Fibroblast of skin of back (primary cell): ENCODE results near the gene ARL17B. TPM values are rescaled to one million over a fixed set of nuclear protein-coding genes. Genes with fewer than 3 reads are reported as not detected.
"Not testable (repeated sequence)": the region's sequence is repeated elsewhere in the genome, so short reads cannot be mapped to it uniquely, and the experiment has no call there.

Experiments used
- DNase-seq: peaks from one replicate; pipeline ENCODE4 v3.0.0-alpha.2; 2013
- polyA plus RNA-seq, 2 experiments: library from polyadenylated mRNA; unstranded; fragments of 120-200 nt; gene quantifications; one replicate each; pipeline ENCODE4 v1.2.1, GENCODE V29; 2013; ENCODE audit not compliant: insufficient read length in 2 of 2

Gene ARL17B
- 3.6 TPM for polyA plus RNA-seq (2013, experiment 1 of 2; ENCODE audit: insufficient read length)
- polyA plus RNA-seq (2013, experiment 2 of 2; ENCODE audit: insufficient read length) = 4.1 TPM

DNA sequence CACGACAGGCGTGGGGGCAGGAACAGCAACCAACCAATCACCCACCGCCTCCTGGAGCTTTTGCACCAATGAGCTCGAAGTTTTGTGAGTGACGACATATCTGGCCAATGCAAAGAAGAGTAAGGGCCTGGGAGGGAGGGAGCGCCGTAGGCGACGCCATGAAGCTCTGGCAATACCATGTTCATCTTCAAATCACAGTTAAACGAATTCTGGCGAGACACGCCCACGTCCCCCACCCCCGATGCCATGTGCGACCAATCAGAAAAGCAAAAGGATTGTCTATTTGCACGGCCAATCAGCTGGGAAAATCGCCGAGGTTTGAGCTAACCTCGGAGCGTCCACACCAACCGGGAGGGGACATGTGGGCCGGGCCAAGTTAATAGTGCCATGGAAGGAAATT is at the start of gene ARL17B:
Gene ARL17B (minus strand): TSS at position 12 of the 400 bp plus-strand sequence. CDS start 3,369 bp downstream, outside the sequence.
- not testable (repeated sequence) for DNase-seq

DNA sequence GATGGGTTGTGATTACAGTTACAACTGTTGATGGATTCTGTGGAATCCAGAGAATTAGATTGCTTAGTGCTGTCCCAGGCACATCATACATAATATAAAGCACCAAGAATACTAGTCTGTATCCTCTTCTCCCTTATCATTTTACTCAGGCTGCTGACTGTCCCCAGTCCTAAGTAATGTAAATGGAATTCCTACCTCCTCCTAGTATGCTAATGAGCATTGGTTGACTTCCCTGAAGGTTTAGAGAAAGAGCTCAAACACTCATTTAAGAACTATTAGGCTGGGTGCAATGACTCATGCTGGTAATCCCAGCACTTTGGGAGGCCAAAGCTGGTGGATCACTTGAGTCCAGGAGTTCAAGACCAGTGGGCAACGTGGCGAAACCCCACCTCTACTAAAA is 48.3 kb upstream of the ARL17B start:
- DNase-seq = not testable (repeated sequence)

DNA sequence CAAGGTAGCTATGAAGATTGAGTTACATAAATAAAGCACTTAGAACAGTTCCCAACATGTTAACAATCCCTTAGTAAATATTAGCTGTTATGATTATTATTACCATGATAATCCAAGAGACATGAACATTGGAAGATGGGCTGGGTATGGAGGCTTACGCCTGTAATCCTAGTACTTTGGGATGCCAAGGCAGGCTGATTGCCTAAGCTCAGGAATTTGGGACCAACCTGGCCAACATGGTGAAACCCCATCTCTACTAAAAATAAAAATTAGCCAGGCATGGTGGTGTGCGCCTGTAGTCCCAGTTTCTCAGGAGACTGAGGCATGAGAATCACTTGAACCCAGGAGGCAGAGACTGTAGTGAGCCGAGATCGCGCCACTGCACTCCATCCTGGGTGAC is 45.6 kb upstream of the ARL17B start:
- DNase-seq = not testable (repeated sequence)

DNA sequence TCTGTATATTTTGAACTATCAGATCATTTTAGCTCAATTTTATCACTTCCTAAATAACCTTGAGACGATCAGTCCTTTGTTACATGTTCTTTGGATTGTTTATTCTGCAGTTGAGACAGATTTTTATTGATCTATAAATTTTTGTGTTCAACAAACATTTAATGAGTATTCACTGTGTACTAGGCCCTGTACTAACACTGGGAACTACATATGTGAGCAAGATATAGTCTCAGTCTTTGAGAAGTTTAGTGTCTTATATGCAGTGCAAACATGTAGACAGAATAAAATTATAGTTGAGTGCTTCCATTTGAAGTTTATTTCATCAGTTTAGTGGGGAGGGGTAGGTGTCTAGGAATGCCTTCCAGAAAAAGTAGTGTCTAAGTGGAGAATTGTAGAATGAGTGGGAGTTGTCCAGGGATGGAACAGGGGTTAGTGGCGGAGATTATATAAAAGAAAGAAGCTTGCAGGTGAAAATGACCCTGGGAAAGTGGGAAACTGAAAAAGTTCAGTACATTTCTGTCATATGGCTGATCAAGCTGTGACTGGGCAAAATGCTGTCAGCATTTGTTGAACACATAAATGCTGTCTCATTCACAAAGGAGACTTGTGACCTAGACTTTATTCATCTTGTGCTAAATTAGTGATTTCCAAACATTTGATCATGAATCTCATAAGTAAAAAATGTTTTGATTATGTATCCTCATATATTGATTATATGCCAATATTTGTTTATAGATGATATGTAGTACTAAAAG is 39.6 kb upstream of the ARL17B start:
- DNase-seq = not testable (repeated sequence)

DNA sequence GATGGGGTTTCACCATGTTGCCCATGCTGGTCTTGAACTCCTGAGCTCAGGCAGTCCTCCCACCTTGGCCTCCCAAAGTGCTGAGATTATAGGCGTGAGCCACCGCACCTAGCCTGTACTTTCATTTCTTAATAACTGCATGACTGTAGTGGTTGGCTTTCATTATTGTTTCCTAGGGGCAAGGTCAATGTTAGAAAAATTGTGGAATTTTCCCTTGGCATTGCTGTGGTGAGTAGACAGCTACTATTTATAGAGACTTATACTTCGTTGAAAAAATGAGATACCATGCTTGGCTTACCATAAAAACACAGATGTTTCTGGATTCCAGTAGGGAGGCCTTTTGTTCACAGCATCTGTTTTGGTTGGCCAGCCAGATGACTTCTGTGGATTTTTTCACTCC is 39.0 kb upstream of the ARL17B start:
- not testable (repeated sequence) for DNase-seq

DNA sequence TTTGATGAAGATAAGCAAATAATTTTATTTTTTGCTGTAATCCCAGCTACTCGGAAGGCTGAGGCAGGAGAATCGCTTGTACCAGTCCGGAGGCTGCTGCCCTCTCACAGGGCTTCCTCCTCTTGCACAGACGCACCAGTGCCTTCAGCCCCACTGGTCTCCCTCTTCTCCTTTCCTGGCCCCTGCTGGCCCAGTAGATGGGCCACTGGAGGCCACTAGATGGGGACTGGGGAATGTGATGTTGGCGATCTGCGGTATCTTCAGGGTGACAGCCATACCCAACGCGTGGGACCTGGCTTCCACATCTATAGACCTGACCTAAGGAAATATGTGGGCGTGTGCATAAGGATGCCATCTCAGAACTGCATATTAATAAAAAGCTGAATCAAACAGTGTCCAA is 38.4 kb upstream of the ARL17B start:
- DNase-seq = not testable (repeated sequence)

DNA sequence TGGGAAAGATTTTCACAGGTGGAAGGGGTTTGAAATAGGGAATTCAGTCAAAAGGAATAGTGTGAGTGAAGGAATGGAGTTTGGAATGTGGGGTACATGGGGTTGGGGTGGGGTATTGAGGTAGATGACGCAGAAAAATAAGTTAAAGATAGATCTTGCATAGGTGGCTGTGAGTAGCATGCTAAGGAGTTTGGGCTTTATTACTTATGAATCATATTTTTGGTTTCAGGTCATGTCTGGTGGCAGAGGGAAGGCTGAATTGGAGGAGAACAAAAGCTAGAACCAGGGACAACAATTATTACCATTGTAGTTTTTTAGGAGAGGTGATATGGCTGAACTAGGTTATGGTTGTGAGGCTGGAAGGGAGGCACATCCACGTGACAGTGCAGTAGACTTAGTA is 34.7 kb upstream of the ARL17B start:
- not testable (repeated sequence) for DNase-seq

DNA sequence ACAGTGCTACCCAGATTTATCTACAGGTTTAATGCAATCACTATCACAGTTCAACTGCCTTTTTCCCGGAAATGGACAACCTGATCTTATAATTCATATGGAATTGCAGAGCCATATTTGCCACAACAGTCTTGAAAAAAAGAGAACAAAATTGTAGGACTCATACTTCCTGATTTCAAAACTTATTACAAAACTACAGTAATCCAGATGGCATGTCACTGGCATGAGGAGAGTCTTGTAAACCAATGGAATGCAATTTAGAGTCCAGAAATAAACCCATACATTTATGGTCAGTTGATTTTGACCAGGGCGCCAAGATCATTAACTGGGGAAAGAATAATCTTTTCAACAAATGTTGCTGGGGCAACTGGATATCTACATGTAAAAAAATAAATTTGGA is 32.1 kb upstream of the ARL17B start:
- DNase-seq = not testable (repeated sequence)

DNA sequence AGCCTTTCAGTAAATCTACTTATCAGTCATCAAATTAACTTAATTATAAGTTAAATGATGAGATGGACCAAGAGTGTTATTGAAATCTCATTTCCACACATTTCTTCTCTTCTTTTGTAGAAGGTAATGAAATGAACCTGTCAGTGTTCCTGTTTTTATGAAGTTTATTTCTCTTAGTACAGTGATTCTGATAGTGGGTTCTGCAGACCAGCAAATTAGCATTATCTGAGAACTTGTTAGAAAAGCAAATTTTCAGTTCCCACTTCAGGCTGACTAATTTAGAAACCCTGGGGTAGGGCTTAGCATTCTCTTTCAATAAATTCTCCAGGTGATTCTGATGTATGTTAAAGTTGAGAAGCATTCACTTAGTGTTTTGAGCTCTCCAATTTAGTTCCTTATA is 23.9 kb upstream of the ARL17B start:
- not testable (repeated sequence) for DNase-seq

DNA sequence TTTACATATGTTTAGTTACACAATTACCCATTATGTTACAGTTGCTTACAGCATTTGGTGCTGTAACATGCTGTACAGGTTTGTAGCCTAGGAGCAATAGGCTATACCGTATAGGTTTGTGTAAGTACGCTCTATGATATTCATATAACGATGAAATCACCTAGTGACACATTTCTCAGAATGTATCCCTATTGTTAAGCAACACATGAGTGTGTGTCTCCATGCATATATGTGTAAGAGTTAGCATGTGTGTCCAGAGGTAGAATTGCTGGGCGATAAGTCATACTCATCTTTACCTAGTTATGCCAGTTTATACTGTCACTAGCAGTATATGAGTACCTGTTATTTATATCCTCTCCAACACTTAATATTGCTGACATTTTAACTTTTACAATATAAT is 21.6 kb upstream of the ARL17B start:
- not testable (repeated sequence) for DNase-seq

DNA sequence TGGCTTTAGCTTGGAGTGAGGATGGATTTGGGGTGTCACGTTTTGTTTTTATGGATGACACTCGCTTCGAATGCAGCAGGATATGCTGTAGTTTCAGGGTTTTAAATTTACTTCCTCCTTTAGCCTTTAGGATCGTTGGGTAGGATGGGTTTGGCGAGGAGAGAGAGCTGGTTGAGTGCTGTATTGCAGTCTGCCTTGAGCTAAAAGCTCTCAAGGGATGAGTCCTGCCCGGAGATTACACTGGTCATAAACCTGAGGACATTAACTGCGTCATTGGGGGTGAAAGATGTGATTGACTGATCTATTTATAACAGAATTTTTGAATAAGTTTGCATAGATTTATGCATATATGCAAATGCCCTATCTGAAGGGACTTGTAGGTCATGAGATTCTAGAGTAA is 11.9 kb upstream of the ARL17B start:
- not testable (repeated sequence) for DNase-seq

DNA sequence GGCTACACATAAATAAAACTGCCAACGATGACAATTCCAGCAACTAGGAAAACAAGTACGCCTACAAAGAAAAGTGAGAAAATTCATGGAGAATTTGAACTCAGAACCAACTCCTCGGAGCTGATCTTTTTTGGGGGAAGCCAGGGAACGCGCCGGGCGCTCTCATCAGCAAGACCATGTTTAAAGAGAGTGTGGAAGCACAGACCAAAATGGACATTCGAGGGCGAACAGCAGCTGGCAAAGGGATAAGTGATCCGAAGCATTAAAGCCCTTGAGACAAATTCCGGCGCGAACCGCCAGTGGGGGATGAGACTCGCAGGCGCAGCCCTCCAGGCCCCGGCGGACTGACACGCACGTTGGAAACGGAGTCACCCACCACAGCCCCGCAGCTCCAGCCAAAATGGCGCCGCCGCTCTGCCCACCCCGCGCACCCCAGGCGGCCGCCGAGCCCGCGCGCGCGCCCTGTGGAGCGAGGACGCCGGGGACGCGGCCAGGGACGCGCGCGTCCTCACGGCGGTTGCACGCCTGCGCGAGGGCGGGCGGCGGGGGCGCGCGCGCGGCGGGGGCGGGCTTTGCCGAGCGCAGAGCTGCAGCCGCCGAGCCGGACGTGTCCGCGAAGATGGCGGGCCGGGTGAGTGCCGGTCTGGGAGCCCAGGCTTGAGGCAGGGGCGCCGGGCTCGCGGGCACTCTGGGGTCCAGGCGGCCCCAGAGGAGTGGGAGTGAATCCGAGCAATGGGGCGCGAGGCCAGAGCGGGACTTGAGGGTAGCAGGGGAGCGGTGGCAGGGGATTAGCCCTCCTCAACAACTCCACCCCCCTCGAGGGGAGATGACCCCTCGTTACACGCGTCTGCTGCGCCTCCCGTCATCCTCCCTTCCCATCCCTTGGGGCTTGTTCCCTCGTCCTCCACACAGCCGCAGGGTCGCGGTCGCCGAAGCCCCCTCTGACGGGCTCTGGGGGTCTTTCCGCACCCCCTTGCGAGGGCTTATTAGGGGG is 11.0 kb upstream of the ARL17B start:
- not testable (repeated sequence) for DNase-seq

DNA sequence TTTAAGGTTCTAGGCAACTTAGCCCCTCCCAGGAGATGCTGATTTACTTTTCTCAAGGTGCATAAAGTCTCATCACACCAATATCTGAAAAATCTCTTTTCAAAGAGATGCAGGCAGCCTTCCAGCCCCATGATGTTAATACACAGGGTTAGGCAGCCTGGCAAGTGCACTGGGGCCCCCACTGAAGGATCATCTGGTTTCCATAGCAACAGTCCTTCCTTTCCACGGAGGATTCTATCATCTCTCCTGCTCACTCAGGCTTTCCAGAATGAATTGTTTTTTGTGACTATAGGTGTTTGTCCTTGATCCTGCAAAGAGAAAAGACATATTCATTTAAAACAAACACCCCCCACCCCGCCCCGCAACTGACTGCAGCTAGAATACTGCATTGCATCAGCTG is 6.0 kb upstream of the ARL17B start:
- DNase-seq = not testable (repeated sequence)

DNA sequence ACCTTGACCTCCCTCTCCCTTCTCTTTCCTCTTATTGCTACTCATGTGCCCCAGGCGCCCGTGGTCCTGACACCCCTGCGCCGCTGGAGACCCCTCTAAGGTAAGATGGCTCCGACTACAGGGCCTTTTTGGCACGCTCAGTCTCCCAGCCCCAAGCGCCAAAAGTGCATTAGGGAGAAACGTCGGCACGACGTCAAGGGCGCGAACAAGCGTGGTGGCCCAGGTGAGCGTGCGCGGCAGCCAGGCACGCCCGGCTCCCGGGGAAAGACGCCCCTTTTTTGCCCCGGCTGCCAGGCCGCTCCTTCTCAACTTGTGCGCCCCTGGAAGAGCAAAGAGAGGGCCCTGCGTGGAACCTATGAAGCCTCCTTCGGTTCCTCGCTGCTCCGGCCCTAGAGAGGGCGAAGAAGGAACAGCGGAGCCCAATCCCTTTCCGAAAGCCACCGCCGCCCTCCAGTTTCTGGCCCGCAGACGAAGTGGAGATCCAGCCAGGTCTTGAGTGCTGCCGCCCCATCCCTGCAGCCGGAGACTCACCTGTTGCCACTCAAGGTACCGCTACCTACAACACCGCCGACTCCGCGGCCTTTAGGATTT is 326 bp downstream of the ARL17B start:
- DNase-seq = not testable (repeated sequence)

DNA sequence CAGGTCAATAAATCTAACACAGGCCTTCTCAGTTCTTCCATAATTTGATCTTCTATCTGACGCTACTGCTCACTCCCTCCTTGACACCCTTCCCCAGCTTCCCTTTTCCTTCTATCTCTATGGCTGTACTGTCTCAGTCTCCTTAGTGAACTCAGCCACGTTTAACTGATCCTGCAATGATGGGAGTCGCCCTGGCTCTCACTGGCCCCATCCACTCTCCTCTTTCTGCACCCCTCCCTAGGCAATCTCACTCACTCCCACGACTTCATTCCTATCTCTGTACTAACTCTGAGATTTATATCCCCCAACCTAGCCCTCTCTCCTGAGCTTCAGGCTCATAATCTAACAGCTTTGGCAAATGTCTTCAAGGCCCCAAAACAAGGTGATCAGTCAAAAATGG is 7.7 kb downstream of the ARL17B start:
- not testable (repeated sequence) for DNase-seq

DNA sequence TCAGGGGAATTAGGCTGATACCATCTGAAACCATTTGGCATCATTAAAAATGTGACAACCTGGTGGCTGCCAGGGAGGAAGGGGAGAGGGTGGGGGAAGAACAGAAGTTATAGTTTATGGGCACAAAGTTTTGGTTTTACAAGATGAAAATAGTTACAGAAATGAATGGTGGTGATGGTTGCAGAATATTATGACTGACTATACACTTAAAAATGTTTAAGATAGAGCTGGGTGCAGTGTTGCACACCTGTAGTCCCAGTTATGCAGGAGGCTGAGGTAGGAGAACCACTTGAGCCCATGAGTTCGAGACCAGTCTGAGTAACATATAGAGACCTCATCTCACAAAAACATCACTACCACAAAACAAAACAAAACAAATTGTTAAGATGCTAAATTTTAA is 12.5 kb downstream of the ARL17B start:
- not testable (repeated sequence) for DNase-seq

DNA sequence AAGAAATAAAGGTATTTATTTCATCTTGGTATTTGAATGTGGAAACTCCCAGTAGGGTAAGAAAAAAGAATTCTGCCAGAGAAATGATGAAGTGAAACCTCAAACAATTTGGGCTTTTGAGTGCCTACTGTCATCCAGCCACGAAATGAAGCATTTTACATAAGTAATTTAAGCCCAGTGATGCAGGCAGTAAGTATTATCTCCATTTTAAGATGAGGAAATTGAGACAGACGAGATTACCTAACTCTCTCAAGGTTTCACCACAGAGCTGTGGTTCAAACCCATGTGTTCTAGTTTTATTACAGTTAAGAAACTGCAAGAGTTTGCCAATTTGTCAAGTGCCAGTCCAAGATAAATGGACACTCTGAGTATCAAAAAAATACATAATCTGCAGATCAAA is 13.2 kb downstream of the ARL17B start:
- DNase-seq = not testable (repeated sequence)

DNA sequence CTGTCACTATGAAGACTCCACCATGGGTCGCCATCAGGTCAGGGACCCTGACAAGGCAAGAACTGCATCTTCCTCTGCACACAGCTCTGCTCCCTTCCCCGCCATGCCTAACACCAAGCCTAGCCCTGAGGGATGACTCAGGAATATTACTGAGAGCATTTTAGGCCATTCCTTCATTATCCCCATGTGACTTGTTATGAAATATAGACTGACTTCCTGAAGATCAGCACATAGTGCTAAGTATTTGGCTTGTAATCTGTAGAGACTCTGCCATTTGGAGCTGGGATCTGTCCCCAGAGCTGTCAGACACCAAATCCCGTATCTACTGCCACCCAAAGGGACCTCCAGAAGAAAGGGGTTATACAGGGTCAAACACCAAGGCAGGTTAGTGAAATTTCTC is 19.4 kb downstream of the ARL17B start:
- DNase-seq = not testable (repeated sequence)

DNA sequence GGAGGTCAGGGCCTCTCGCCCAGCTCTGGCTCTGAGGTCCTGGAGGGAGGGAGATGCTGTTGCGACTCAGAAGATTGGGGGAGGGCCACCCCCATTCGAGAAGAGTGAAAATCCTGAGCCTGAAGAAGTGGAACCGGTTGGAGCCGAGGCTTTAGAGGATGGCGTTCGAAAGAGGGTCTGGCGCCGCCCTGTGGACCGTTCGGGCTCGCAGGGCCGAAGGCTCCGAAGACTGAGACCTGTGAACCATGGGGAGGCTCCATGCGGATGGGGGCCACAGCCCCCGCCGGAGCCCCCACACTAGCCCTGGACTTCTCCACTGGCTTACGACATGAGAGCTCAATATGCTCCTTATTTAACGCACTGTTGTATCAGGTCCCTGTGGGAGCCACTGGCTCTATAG is 20.3 kb downstream of the ARL17B start:
- DNase-seq = not testable (repeated sequence)

DNA sequence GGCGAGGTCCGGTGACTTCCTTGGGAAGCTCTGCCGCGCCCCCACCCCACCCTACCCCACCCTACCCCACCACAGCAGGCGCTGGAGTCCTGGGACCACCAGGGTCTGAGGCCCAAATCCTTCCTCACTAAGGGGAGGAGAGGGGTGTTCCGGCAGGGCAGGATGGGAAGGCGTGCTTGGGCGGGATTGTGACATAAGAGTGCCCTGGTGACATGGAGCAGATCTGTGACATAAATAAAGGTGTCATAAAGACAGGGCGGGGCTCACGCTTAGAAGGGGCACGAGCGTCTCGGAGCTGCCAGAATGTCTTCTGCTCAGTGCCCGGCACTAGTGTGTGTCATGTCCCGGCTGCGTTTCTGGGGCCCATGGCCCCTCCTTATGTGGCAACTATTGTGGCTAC is 66.7 kb downstream of the ARL17B start, which contains the start of gene LRRC37A:
Gene LRRC37A (plus strand): TSS at position 301 of the 400 bp plus-strand sequence. CDS start 3 bp downstream, at position 304.
- not testable (repeated sequence) for DNase-seq

DNA sequence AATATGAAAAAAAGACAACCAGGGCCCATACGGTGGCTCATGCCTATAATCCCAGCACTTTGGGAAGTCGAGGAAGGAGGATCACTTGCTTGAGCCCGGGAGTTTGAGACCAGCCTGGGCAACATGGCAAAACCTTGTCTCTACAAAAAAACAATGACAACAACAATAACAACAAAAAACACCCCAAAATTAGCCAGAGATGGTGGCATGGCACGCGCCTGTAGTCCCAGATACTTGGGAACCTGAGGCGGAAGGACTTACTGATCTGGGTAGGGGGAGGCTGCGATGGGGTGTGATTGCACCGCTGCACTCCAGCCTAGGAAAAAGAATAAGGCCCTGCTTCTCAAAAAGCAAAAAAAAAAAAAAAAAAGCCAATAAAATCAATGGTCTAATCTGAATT is 69.9 kb downstream of the ARL17B start:
- DNase-seq = not testable (repeated sequence)

DNA sequence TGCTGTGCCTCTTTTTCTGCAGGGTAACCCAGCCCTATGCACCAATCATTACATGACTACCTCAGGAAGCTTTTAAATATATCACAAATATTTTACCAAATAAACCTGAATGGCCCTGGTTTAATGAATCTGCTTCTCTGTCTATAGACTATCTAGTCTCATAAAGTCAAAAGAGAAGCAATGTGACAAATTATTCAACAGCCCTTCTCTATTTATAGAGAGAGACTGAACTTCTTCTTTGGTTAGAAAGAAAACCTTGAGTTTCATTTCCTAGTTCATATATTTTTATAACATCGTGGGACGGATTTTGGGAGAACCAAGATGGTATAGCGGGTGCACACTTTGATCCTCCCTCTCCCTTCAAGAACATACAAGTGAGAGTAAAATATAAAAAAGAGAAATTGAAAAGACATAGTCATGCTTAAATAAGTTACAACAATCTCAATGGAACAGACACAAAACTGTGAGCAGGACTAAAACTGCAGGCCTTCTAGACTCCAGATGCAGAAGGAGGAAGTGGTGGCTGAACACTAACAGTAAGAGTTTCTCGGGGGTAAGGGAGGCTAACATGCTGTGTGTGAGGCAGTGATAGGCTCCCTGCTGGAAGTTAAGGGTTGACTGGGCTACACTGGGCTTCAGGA is 70.5 kb downstream of the ARL17B start:
- not testable (repeated sequence) for DNase-seq
